ENCODE measurements around the gene WFDC1.

Gene WFDC1

GRCh38 chr16:84258266-84258665, 36.4 kb upstream of the WFDC1 start:
- no peak for TF ChIP-seq EZH2phosphoT487 (IDR thresholded peaks at IDR 0.05; ENCODE audit: borderline replicate concordance)
- Histone ChIP-seq H3F3A (ENCODE audit: low read depth) (no peaks in the 10 kb centered on the region), H3K9me2 (replicated peaks; ENCODE audit: low read depth, low read length) (no peaks in the 10 kb centered on the region), H2AFZ (ENCODE audit: low read length) (no peak overlapping the region), H4K20me1 (ENCODE audit: insufficient read depth, low read length, poor library complexity, severe bottlenecking) (no peaks in the 10 kb centered on the region), H3K4me2 (ENCODE audit: low read depth, low read length, poor library complexity, severe bottlenecking) (no peak overlapping the region), H3K36me3 (ENCODE audit: insufficient read depth, low read length) (no peaks in the 10 kb centered on the region), H3K79me2 (ENCODE audit: insufficient read depth, low read length) (no peaks in the 10 kb centered on the region), H3K27me3 (ENCODE audit: insufficient read depth, low read length, poor library complexity, severe bottlenecking) (no peaks in the 10 kb centered on the region), H3K9ac (ENCODE audit: low read depth, low read length, poor library complexity, severe bottlenecking) (no peak overlapping the region), H3K4me3 (ENCODE audit: low read length, poor library complexity, severe bottlenecking) (no peak overlapping the region), H3K4me1 (ENCODE audit: insufficient read depth, low read length, poor library complexity, severe bottlenecking) (no peaks in the 10 kb centered on the region), H3K9me3 (ENCODE audit: insufficient read depth, low read depth, low read length) (no peaks in the 10 kb centered on the region)

- H3K27me3 ChIP-seq (ENCODE audit: insufficient read depth, low read length, poor library complexity, severe bottlenecking): no peaks in the 10 kb centered on the region
- H3K79me2 ChIP-seq (ENCODE audit: insufficient read depth, low read length): no peaks in the 10 kb centered on the region
- TF ChIP-seq EZH2phosphoT487 (IDR thresholded peaks at IDR 0.05; ENCODE audit: borderline replicate concordance) (no peak), CTCF (conservative IDR thresholded peaks at IDR 0.05; ENCODE audit: low read length) (no peak)
- H3K9me2 ChIP-seq (replicated peaks; ENCODE audit: low read depth, low read length): no peaks in the 10 kb centered on the region
- H3K36me3 ChIP-seq (ENCODE audit: insufficient read depth, low read length): no peaks in the 10 kb centered on the region
- H3F3A ChIP-seq (ENCODE audit: low read depth): no peaks in the 10 kb centered on the region
- no peak overlapping the region for H3K9ac ChIP-seq (ENCODE audit: low read depth, low read length, poor library complexity, severe bottlenecking)
- no peak overlapping the region for H3K4me2 ChIP-seq (ENCODE audit: low read depth, low read length, poor library complexity, severe bottlenecking)
- no peaks in the 10 kb centered on the region for H3K4me1 ChIP-seq (ENCODE audit: insufficient read depth, low read length, poor library complexity, severe bottlenecking)
- no peak overlapping the region for H3K4me3 ChIP-seq (ENCODE audit: low read length, poor library complexity, severe bottlenecking)
- no peaks in the 10 kb centered on the region for H3K9me3 ChIP-seq (ENCODE audit: insufficient read depth, low read depth, low read length)
- no peaks in the 10 kb centered on the region for H4K20me1 ChIP-seq (ENCODE audit: insufficient read depth, low read length, poor library complexity, severe bottlenecking)
- H2AFZ ChIP-seq (ENCODE audit: low read length): no peak overlapping the region
These were observed 35.0 kb upstream of the WFDC1 start for GRCh38 chr16:84259691-84260090.

GRCh38 chr16:84260766-84261554, 33.7 kb upstream of the WFDC1 start:
- Histone ChIP-seq H3K9me2 (replicated peaks; ENCODE audit: low read depth, low read length) (no peaks in the 10 kb centered on the region), H3K4me2 (ENCODE audit: low read depth, low read length, poor library complexity, severe bottlenecking) (no peak overlapping the region), H3K79me2 (ENCODE audit: insufficient read depth, low read length) (no peaks in the 10 kb centered on the region), H3K4me3 (ENCODE audit: low read length, poor library complexity, severe bottlenecking) (no peak overlapping the region), H3K4me1 (ENCODE audit: insufficient read depth, low read length, poor library complexity, severe bottlenecking) (no peaks in the 10 kb centered on the region), H2AFZ (ENCODE audit: low read length) (no peak overlapping the region), H3F3A (ENCODE audit: low read depth) (no peaks in the 10 kb centered on the region), H3K9me3 (ENCODE audit: insufficient read depth, low read depth, low read length) (no peaks in the 10 kb centered on the region), H3K36me3 (ENCODE audit: insufficient read depth, low read length) (no peaks in the 10 kb centered on the region), H3K27me3 (ENCODE audit: insufficient read depth, low read length, poor library complexity, severe bottlenecking) (no peaks in the 10 kb centered on the region), H3K9ac (ENCODE audit: low read depth, low read length, poor library complexity, severe bottlenecking) (no peak overlapping the region), H4K20me1 (ENCODE audit: insufficient read depth, low read length, poor library complexity, severe bottlenecking) (no peaks in the 10 kb centered on the region)
- TF ChIP-seq CTCF (conservative IDR thresholded peaks at IDR 0.05; ENCODE audit: low read length) (no peak), EZH2phosphoT487 (IDR thresholded peaks at IDR 0.05; ENCODE audit: borderline replicate concordance) (no peak)

GRCh38 chr16:84262031-84262430, 32.6 kb upstream of the WFDC1 start:
- no peak overlapping the region for H3K4me2 ChIP-seq (ENCODE audit: low read depth, low read length, poor library complexity, severe bottlenecking)
- H3K4me1 ChIP-seq (ENCODE audit: insufficient read depth, low read length, poor library complexity, severe bottlenecking): no peaks in the 10 kb centered on the region
- H3K4me3 ChIP-seq (ENCODE audit: low read length, poor library complexity, severe bottlenecking): no peak overlapping the region
- no peaks in the 10 kb centered on the region for H3K27me3 ChIP-seq (ENCODE audit: insufficient read depth, low read length, poor library complexity, severe bottlenecking)
- H4K20me1 ChIP-seq (ENCODE audit: insufficient read depth, low read length, poor library complexity, severe bottlenecking): no peaks in the 10 kb centered on the region
- H3K9ac ChIP-seq (ENCODE audit: low read depth, low read length, poor library complexity, severe bottlenecking): no peak overlapping the region
- H3K9me3 ChIP-seq (ENCODE audit: insufficient read depth, low read depth, low read length): no peaks in the 10 kb centered on the region
- no peaks in the 10 kb centered on the region for H3K36me3 ChIP-seq (ENCODE audit: insufficient read depth, low read length)
- TF ChIP-seq CTCF (conservative IDR thresholded peaks at IDR 0.05; ENCODE audit: low read length) (no peak), EZH2phosphoT487 (IDR thresholded peaks at IDR 0.05; ENCODE audit: borderline replicate concordance) (no peak)
- no peaks in the 10 kb centered on the region for H3K79me2 ChIP-seq (ENCODE audit: insufficient read depth, low read length)
- no peak overlapping the region for H2AFZ ChIP-seq (ENCODE audit: low read length)
- no peaks in the 10 kb centered on the region for H3K9me2 ChIP-seq (replicated peaks; ENCODE audit: low read depth, low read length)
- H3F3A ChIP-seq (ENCODE audit: low read depth): no peaks in the 10 kb centered on the region
